Thoracic aorta (tissue), 2 donors: ENCODE measurements around the gene DDX46. TPM values are rescaled to one million over a fixed set of nuclear protein-coding genes. Genes with fewer than 3 reads are reported as not detected.

Source experiments
- total RNA-seq, 2 donors: library from RNA; depleted of rRNA; stranded (reverse); fragments of >200 nt; gene quantifications; one replicate each; pipeline versions ENCODE4 v1.1.0 to v1.2.3, GENCODE V29; 2016

DDX46 gene
- total RNA-seq, 2 donors from 2014 or later: 27.1 to 59.2 TPM

Other genes with a start within 250 kb of the DDX46 start
- 10 to 100 TPM; 54.0 to 81.3 TPM for gene JADE2, start 233.1 kb upstream of the DDX46 start, total RNA-seq
- 10 to 100 TPM; 53.7 to 57.4 TPM for gene SAR1B, start 126.0 kb upstream of the DDX46 start, total RNA-seq
- gene SEC24A, start 110.0 kb upstream of the DDX46 start, total RNA-seq: 10 to 100 TPM; 28.2 to 32.9 TPM
- 10 to 100 TPM; 18.4 to 24.4 TPM for gene CAMLG, start 20.2 kb upstream of the DDX46 start, total RNA-seq
- 10 to 100 TPM; 63.8 to 71.0 TPM for gene C5orf24, start 87.2 kb downstream of the DDX46 start, total RNA-seq
- gene TXNDC15, start 115.6 kb downstream of the DDX46 start, total RNA-seq: 100 to 1,000 TPM in 1 of 2 donors, 10 to 100 TPM in 1; 91.2 to 181 TPM
- 10 to 100 TPM in 1 of 2 donors, 1 to 10 TPM in 1; 6.9 to 10.4 TPM for gene PCBD2, start 146.4 kb downstream of the DDX46 start, total RNA-seq
- gene CATSPER3, start 209.1 kb downstream of the DDX46 start, total RNA-seq: not detected